VCaP (cell line): Measurements from ENCODE around the gene OPN3.

Source experiments
- H3K27ac ChIP-seq: fragments of 450-650 bp; 2 replicates; pipeline ENCODE4 v1.5.1; 2017
- CTCF ChIP-seq: fragments of 450-650 bp; conservative IDR thresholded peaks from 2 replicates; pipeline ENCODE4 v1.5.1; 2017; ENCODE audit warnings: mild to moderate bottlenecking, moderate library complexity

The OPN3 gene

GRCh38 chr1:241615043-241615974 is 24.9 kb downstream of the OPN3 start:
- H3K27ac ChIP-seq: peak overlapping the region; percentile 36; the same call in 1 of the 2 replicates
- no peak for TF ChIP-seq CTCF

GRCh38 chr1:241614572-241614971 is 25.6 kb downstream of the OPN3 start:
- no peak for TF ChIP-seq CTCF
- no peak overlapping the region for H3K27ac ChIP-seq

GRCh38 chr1:241614144-241614543 is 26.0 kb downstream of the OPN3 start:
- no peak overlapping the region for H3K27ac ChIP-seq
- no peak for TF ChIP-seq CTCF

GRCh38 chr1:241612533-241613477 is 27.4 kb downstream of the OPN3 start:
- no peak for TF ChIP-seq CTCF
- H3K27ac ChIP-seq: no peak overlapping the region

GRCh38 chr1:241611736-241612135 is 28.4 kb downstream of the OPN3 start:
- no peak for TF ChIP-seq CTCF
- H3K27ac ChIP-seq: no peak overlapping the region

GRCh38 chr1:241611063-241611462 is 29.1 kb downstream of the OPN3 start:
- no peak overlapping the region for H3K27ac ChIP-seq
- TF ChIP-seq CTCF: peak; percentile 68
